ENCODE measurements around the gene GSN. TPM values are rescaled to one million over a fixed set of nuclear protein-coding genes. Genes with fewer than 3 reads are reported as not detected.
A peak's percentile ranks its signal among the peaks of the same experiment; 100 is the strongest.

The GSN gene
- total and polyA plus RNA-seq, 4 experiments from 2014 or later: 1.9 to 8.7 (median 6.0) TPM

DNA sequence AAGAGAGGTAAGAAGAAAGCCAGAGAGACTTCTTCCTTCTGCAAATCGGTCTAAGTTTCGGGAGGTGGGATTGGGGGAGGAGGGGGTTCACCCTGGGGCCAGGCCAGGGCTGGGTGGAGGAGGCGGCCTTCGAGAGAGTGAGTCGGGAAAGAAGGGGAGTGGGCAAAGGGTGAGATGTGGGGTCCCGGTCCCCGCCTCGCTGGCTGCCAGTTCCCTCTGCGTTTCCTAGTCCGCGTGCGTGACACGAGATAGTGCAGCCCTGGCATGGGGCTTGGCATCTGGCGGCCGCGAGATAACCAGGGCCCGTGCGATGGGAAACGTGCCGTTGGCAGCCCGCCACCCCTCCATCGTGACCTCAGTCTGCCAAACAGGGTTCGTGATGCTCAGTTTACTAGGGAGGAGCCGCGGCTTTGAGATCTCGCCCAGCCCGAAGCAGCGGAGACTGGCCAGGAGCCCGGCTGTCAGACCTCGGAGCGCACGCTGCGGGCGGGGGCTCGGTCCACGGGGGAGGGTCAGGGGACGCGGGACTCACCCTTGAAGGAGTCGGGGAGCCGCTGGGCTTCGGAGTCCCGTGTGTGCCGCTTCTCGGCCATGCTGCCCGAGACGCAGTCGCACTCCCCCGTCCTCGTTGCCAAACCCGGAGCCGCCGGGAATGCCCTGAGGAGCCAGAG is 101.8 kb downstream of the GSN start, which contains the start of gene STOM:
Gene STOM (minus strand): TSS at position 656 of the 671 bp plus-strand sequence. CDS start 63 bp downstream, at position 593.
- H3K27me3 Mint-ChIP-seq: no peaks in the 10 kb centered on the region
- H3K36me3 ChIP-seq (ENCODE audit: insufficient read depth, low read length): no peaks in the 10 kb centered on the region
- H3K4me1 Mint-ChIP-seq: peaks cover 38 to 74% (median 50%) of the 10 kb centered on the region in 4 donors
- ChIA-PET CTCF (ENCODE audit: partially characterized antibody) (interaction anchor here (1.1 to 1.4 kb wide), 4 partner anchors 10 to 50 kb away, joined by 3 to 18 read pairs (median 5); no protein-coding TSS in a partner anchor), POLR2A (ENCODE audit: partially characterized antibody) (interaction anchor here (0.5 to 6.7 kb wide), 8 partner anchors 14 to 50 kb away, joined by 3 to 131 read pairs (median 5); no protein-coding TSS in a partner anchor)
- peaks cover 5 to 20% of the 10 kb centered on the region in 2 donors for H3K36me3 Mint-ChIP-seq
- H3K4me3 Mint-ChIP-seq: peak within 1 kb of the TSS; percentile 89 to 98 (median 96)
- H3K4me1 ChIP-seq (ENCODE audit: insufficient read depth, low read length): peaks cover 50% of the 10 kb centered on the region
- no peaks in the 10 kb centered on the region for H3K9me3 ChIP-seq (ENCODE audit: control insufficient read depth in 1 of 2, low read length in 2 of 2)
- H3K27ac ChIP-seq (ENCODE audit: low read depth, low read length): peak within 1 kb of the TSS; percentile 79
- no peaks in the 10 kb centered on the region for H3K27me3 ChIP-seq (ENCODE audit: insufficient read depth, low read length)
- peak within 1 kb of the TSS; percentile 78 to 99 (median 96) for H3K27ac Mint-ChIP-seq
- intact Hi-C loops (cut with micrococcal nuclease): loop anchor here (1.0 kb wide), 2 partner anchors 16 to 167 kb away; no protein-coding TSS in a partner anchor
- H3K9me3 Mint-ChIP-seq: peaks cover 0 to 4% (median 0%) of the 10 kb centered on the region in 8 donors
- peak in 4 of 5 donors; percentile 75 to 86 (median 78) for DNase-seq
- peak within 1 kb of the TSS; percentile 72 to 80 for H3K4me3 ChIP-seq (ENCODE audit: low read length in 2 of 2)

DNA sequence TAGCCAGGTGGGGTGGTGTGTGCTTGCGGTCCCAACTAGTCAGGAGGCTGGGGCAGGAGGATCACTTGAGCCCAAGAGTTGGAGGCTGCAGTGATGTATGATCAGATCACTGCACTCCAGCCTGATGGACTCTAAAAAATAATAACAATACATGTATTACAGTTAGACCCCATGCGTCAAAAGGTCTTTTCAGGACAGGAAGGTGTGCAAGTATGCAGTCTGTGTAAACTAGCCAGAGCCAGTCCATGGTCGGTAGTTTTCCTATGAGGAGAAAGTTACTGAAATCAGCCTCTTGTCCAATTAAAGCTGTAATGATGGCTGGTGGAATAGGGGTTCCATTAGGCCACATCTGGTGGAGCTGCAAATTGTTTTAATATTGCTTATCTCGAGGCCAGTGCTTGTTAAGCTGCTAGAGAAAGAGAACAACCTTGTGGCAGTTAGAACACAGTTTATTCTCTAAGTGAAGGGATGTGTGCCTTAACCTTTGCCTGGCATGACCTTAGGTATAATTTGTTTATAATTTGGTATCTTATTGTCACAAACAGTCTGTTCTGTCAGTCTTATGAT is 103.6 kb downstream of the GSN start:
- Histone ChIP-seq H3K9me3 (ENCODE audit: control insufficient read depth in 1 of 2, low read length in 2 of 2) (no peaks in the 10 kb centered on the region), H3K27ac (ENCODE audit: low read depth, low read length) (no peak overlapping the region), H3K36me3 (ENCODE audit: insufficient read depth, low read length) (no peaks in the 10 kb centered on the region), H3K4me1 (ENCODE audit: insufficient read depth, low read length) (peaks cover 31% of the 10 kb centered on the region), H3K4me3 (ENCODE audit: low read length in 2 of 2) (no peak overlapping the region), H3K27me3 (ENCODE audit: insufficient read depth, low read length) (no peaks in the 10 kb centered on the region)
- H3K4me3 Mint-ChIP-seq: peak overlapping the region; percentile 17 to 96 (median 62)
- H3K27me3 Mint-ChIP-seq: no peaks in the 10 kb centered on the region
- POLR2A ChIA-PET (ENCODE audit: partially characterized antibody): interaction anchor here (1.5 to 2.4 kb wide), 3 partner anchors 13 to 51 kb away, joined by 4 to 7 read pairs (median 5); no protein-coding TSS in a partner anchor
- peaks cover 0 to 4% (median 0%) of the 10 kb centered on the region in 8 donors for H3K9me3 Mint-ChIP-seq
- intact Hi-C loops (cut with micrococcal nuclease): no loop called here
- peaks cover 27 to 55% (median 36%) of the 10 kb centered on the region in 4 donors for H3K4me1 Mint-ChIP-seq
- H3K36me3 Mint-ChIP-seq: peaks cover 0 to 18% of the 10 kb centered on the region in 2 donors
- H3K27ac Mint-ChIP-seq: peak overlapping the region; percentile 66 to 99 (median 78)
- no peak for DNase-seq
- CTCF ChIA-PET (ENCODE audit: partially characterized antibody): interaction anchor here (1.2 to 1.9 kb wide), 4 partner anchors 26 to 170 kb away, joined by 3 to 4 read pairs (median 3); partner anchors contain the start of gene RAB14

GRCh38 chr9:121372239-121373010 is 104.5 kb downstream of the GSN start:
- POLR2A ChIA-PET (ENCODE audit: partially characterized antibody): interaction anchor here (0.7 to 2.4 kb wide), 3 partner anchors 19 to 52 kb away, joined by 5 to 7 read pairs (median 5); no protein-coding TSS in a partner anchor
- Histone ChIP-seq H3K36me3 (ENCODE audit: insufficient read depth, low read length) (no peaks in the 10 kb centered on the region), H3K27me3 (ENCODE audit: insufficient read depth, low read length) (no peaks in the 10 kb centered on the region), H3K27ac (ENCODE audit: low read depth, low read length) (no peak overlapping the region), H3K4me1 (ENCODE audit: insufficient read depth, low read length) (peaks cover 23% of the 10 kb centered on the region), H3K4me3 (ENCODE audit: low read length in 2 of 2) (no peak overlapping the region), H3K9me3 (ENCODE audit: control insufficient read depth in 1 of 2, low read length in 2 of 2) (no peaks in the 10 kb centered on the region)
- CTCF ChIA-PET (ENCODE audit: partially characterized antibody): interaction anchor here (0.7 to 10.3 kb wide), 4 partner anchors 24 to 56 kb away, joined by 3 to 272 read pairs (median 4); no protein-coding TSS in a partner anchor
- H3K27ac Mint-ChIP-seq: peak overlapping the region in 6 of 7 donors; percentile 24 to 85 (median 63)
- peak overlapping the region in 3 of 8 donors; percentile 26 to 96 (median 51) for H3K4me3 Mint-ChIP-seq
- peaks cover 0 to 4% (median 0%) of the 10 kb centered on the region in 8 donors for H3K9me3 Mint-ChIP-seq
- H3K4me1 Mint-ChIP-seq: peaks cover 22 to 47% (median 30%) of the 10 kb centered on the region in 4 donors
- no peaks in the 10 kb centered on the region for H3K27me3 Mint-ChIP-seq
- H3K36me3 Mint-ChIP-seq: peaks cover 0 to 18% of the 10 kb centered on the region in 2 donors
- no peak for DNase-seq
- intact Hi-C loops (cut with micrococcal nuclease): no loop called here

DNA sequence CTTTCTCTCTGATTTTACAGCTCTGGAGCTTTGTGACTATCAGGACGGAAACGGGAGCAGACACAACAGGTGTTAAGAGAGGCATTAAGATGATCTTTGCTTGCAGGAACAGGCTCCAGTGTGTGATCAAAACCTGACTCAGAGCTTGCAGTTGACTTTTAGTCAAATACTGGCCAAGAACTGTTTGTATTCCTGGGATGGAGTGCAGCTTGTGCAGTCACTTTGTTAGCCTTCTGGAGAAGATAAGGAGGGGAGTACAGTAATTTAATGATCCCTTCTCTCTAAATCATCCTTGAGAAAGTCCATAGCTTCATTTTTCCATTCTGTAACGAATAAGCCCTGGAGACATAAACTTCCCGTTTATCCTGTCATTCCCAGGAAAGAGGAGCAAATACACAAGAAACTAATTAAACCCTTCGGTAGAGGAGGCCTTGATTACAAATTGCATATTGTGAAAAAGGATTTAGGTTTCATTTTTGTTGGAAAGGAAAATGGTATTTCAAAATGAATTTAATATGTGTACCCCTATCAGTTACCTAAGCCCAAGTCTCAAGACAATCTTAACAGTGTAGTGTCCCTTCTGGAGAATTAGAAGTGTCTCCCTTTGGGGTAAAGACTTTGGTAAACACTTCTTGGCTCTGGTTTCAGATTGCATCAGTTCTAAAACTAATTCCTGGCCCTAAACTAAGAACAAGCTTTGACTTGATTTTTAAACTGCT is 105.2 kb downstream of the GSN start:
- Histone ChIP-seq H3K4me3 (ENCODE audit: low read length in 2 of 2) (no peak overlapping the region), H3K36me3 (ENCODE audit: insufficient read depth, low read length) (no peaks in the 10 kb centered on the region), H3K9me3 (ENCODE audit: control insufficient read depth in 1 of 2, low read length in 2 of 2) (no peaks in the 10 kb centered on the region), H3K4me1 (ENCODE audit: insufficient read depth, low read length) (peaks cover 16% of the 10 kb centered on the region), H3K27ac (ENCODE audit: low read depth, low read length) (no peak overlapping the region), H3K27me3 (ENCODE audit: insufficient read depth, low read length) (no peaks in the 10 kb centered on the region)
- no peak overlapping the region for H3K4me3 Mint-ChIP-seq
- POLR2A ChIA-PET (ENCODE audit: partially characterized antibody): interaction anchor here (0.7 kb wide), 1 partner anchor 19 kb away, joined by 5 read pairs; no protein-coding TSS in a partner anchor
- intact Hi-C loops (cut with micrococcal nuclease): no loop called here
- H3K4me1 Mint-ChIP-seq: peaks cover 15 to 39% (median 24%) of the 10 kb centered on the region in 4 donors
- peaks cover 0 to 4% (median 0%) of the 10 kb centered on the region in 8 donors for H3K9me3 Mint-ChIP-seq
- H3K27me3 Mint-ChIP-seq: no peaks in the 10 kb centered on the region
- CTCF ChIA-PET (ENCODE audit: partially characterized antibody): interaction anchor here (0.7 to 10.3 kb wide), 4 partner anchors 25 to 57 kb away, joined by 3 to 272 read pairs (median 4); no protein-coding TSS in a partner anchor
- H3K27ac Mint-ChIP-seq: peak overlapping the region in 3 of 7 donors; percentile 49 to 85 (median 78)
- peaks cover 0 to 14% of the 10 kb centered on the region in 2 donors for H3K36me3 Mint-ChIP-seq
- DNase-seq: no peak

DNA sequence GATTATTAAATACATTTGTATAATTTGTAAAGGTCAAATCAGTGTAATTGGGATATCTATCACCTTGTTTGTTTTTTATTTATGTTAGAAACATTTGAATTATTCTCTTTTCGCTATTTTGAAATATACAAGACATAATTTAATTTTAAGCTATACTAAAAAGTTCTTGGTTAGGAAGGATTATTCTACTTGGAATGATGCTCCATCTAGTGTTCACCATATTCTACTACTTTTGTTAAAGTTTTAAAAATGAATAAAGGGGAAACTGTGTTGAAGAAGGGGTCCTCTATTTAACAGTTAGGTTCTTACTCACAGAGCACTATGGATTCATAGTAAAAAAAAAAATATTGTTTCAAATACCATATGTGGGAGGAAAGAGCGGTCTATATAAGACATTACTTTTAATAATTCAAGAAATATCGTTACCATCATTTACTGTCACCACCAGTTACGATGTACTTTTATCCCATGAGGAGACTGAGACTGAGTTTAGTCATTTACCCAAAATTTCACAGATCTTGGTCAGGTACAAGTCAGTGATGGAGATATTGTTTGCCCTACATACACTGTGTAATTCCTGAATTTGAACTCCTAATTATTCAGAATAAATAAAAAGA is 108.4 kb downstream of the GSN start:
- Mint-ChIP-seq H3K4me3 (no peak overlapping the region), H3K27me3 (no peaks in the 10 kb centered on the region), H3K36me3 (no peaks in the 10 kb centered on the region), H3K9me3 (peaks cover 0 to 3% (median 0%) of the 10 kb centered on the region in 8 donors), H3K27ac (no peak overlapping the region), H3K4me1 (peaks cover 9 to 21% (median 10%) of the 10 kb centered on the region in 4 donors)
- Histone ChIP-seq H3K36me3 (ENCODE audit: insufficient read depth, low read length) (no peaks in the 10 kb centered on the region), H3K9me3 (ENCODE audit: control insufficient read depth in 1 of 2, low read length in 2 of 2) (no peaks in the 10 kb centered on the region), H3K27ac (ENCODE audit: low read depth, low read length) (no peak overlapping the region), H3K4me1 (ENCODE audit: insufficient read depth, low read length) (peaks cover 3% of the 10 kb centered on the region), H3K27me3 (ENCODE audit: insufficient read depth, low read length) (no peaks in the 10 kb centered on the region), H3K4me3 (ENCODE audit: low read length in 2 of 2) (no peak overlapping the region)
- DNase-seq: peak in 3 of 5 donors; percentile 24 to 30 (median 29)
- CTCF ChIA-PET (ENCODE audit: partially characterized antibody): interaction anchor here (0.7 to 10.3 kb wide), 12 partner anchors 18 to 164 kb away, joined by 3 to 272 read pairs (median 5); no protein-coding TSS in a partner anchor
- intact Hi-C loops (cut with micrococcal nuclease): loop anchor here (1.0 kb wide), 2 partner anchors 24 to 56 kb away; no protein-coding TSS in a partner anchor
- POLR2A ChIA-PET (ENCODE audit: partially characterized antibody): interaction anchor here (1.0 to 2.0 kb wide), 4 partner anchors 19 to 56 kb away, joined by 3 to 15 read pairs (median 5); no protein-coding TSS in a partner anchor

DNA sequence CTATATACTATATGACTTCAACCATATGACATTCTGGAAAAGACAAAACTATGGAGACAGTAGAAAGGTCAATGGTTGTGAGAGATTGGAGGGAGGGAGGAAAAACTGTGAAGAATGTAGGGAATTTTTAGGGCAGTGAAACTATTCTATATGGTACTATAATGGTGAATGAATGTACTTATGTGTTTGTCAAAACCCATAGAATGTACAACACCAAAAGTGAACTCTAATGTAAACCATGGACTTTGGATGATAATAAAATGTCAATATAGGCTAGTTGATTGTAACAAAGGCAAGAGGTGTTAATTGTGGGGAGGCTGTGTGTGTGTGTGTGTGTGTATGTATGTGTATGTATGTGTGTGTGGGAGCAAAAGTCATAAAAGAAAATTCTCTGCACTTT is 112.9 kb downstream of the GSN start:
- Mint-ChIP-seq H3K27ac (peak overlapping the region in 1 of 7 donors; percentile 47), H3K4me1 (no peaks in the 10 kb centered on the region), H3K9me3 (peaks cover 0 to 3% (median 0%) of the 10 kb centered on the region in 8 donors), H3K4me3 (no peak overlapping the region), H3K27me3 (peaks cover 0 to 1% of the 10 kb centered on the region in 2 donors), H3K36me3 (no peaks in the 10 kb centered on the region)
- H3K36me3 ChIP-seq (ENCODE audit: insufficient read depth, low read length): no peaks in the 10 kb centered on the region
- H3K27ac ChIP-seq (ENCODE audit: low read depth, low read length): no peak overlapping the region
- no peak for DNase-seq
- H3K9me3 ChIP-seq (ENCODE audit: control insufficient read depth in 1 of 2, low read length in 2 of 2): no peaks in the 10 kb centered on the region
- no peak overlapping the region for H3K4me3 ChIP-seq (ENCODE audit: low read length in 2 of 2)
- POLR2A ChIA-PET (ENCODE audit: partially characterized antibody): no interaction called here
- no peaks in the 10 kb centered on the region for H3K4me1 ChIP-seq (ENCODE audit: insufficient read depth, low read length)
- intact Hi-C loops (cut with micrococcal nuclease): no loop called here
- CTCF ChIA-PET (ENCODE audit: partially characterized antibody): interaction anchor here (1.0 to 10.3 kb wide), 3 partner anchors 19 to 60 kb away, joined by 7 to 272 read pairs (median 7); no protein-coding TSS in a partner anchor
- no peaks in the 10 kb centered on the region for H3K27me3 ChIP-seq (ENCODE audit: insufficient read depth, low read length)
